GM21423 (cell line): Measurements from ENCODE around the gene TMSB4X.
"Not testable (repeated sequence)": the region's sequence is repeated elsewhere in the genome, so short reads cannot be mapped to it uniquely, and the experiment has no call there.

ENCODE experiments used
- ATAC-seq: cut with Tn5 transposase; IDR thresholded peaks from one replicate; pipeline ENCODE4 v1.9.1; 2021; ENCODE audit warnings: mild to moderate bottlenecking, moderate library complexity; ENCODE audit not compliant: unreplicated experiment

Gene TMSB4X

GRCh38 chrX:12974796-12975669, at the start of gene TMSB4X:
TMSB4X (plus strand) TSS chrX:12975110.
- peak; percentile 33 for ATAC-seq

GRCh38 chrX:12929701-12930100, 45.2 kb upstream of the TMSB4X start:
- ATAC-seq: no peak

GRCh38 chrX:12930150-12930549, 44.8 kb upstream of the TMSB4X start:
- no peak for ATAC-seq

- no peak for ATAC-seq
These were observed 42.7 kb upstream of the TMSB4X start for GRCh38 chrX:12932244-12932643.

GRCh38 chrX:12934850-12935249, 40.1 kb upstream of the TMSB4X start:
- ATAC-seq: no peak

- no peak for ATAC-seq
These were observed 38.0 kb upstream of the TMSB4X start for GRCh38 chrX:12936947-12937346.

GRCh38 chrX:12940471-12940870, 34.4 kb upstream of the TMSB4X start:
- ATAC-seq: not testable (repeated sequence)

- ATAC-seq: not testable (repeated sequence)
These were observed 31.3 kb upstream of the TMSB4X start for GRCh38 chrX:12943592-12943991.

- ATAC-seq: not testable (repeated sequence)
These were observed 30.5 kb upstream of the TMSB4X start for GRCh38 chrX:12944452-12944851.

GRCh38 chrX:12945494-12945893, 29.4 kb upstream of the TMSB4X start:
- ATAC-seq: no peak

- no peak for ATAC-seq
These were observed 28.5 kb upstream of the TMSB4X start for GRCh38 chrX:12946406-12946805.

- ATAC-seq: no peak
These were observed 27.9 kb upstream of the TMSB4X start for GRCh38 chrX:12946838-12947544.

GRCh38 chrX:12947545-12948235, 27.2 kb upstream of the TMSB4X start:
- ATAC-seq: no peak

- ATAC-seq: no peak
These were observed 26.4 kb upstream of the TMSB4X start for GRCh38 chrX:12948495-12948894.

- no peak for ATAC-seq
These were observed 25.5 kb upstream of the TMSB4X start for GRCh38 chrX:12949205-12949926.

GRCh38 chrX:12949927-12950656, 24.8 kb upstream of the TMSB4X start:
- peak; percentile 55 for ATAC-seq

GRCh38 chrX:12950851-12951594, 23.9 kb upstream of the TMSB4X start:
- ATAC-seq: peak; percentile 45

GRCh38 chrX:12951595-12951975, 23.3 kb upstream of the TMSB4X start:
- ATAC-seq: no peak

GRCh38 chrX:12953420-12953819, 21.5 kb upstream of the TMSB4X start:
- no peak for ATAC-seq
